Urothelium cell line (cell line): ENCODE data around the gene ZNG1B.
"Not testable (repeated sequence)": the region's sequence is repeated elsewhere in the genome, so short reads cannot be mapped to it uniquely, and the experiment has no call there.

Experiments used
- DNase-seq: peaks from one replicate; pipeline ENCODE4 v3.0.0; 2011; ENCODE audit warnings: low spot score, mixed read lengths
- FAIRE-seq: peaks from 2 replicates; lab custom pipeline; 2011; peaks lifted over from hg19 to GRCh38; lab: Jason Lieb, UNC

The ZNG1B gene

GRCh38 chr2:113437508-113438465 is at the start of gene ZNG1B:
Gene ZNG1B (plus strand): TSS chr2:113437691. CDS start chr2:113437869, 178 bp downstream.
- DNase-seq, FAIRE-seq: not testable (repeated sequence)

GRCh38 chr2:113390124-113390849 is 47.2 kb upstream of the ZNG1B start:
- DNase-seq (peak; percentile 70), FAIRE-seq (no peak)

- DNase-seq (no peak), FAIRE-seq (no peak)
These were observed 46.4 kb upstream of the ZNG1B start for GRCh38 chr2:113391073-113391472.

- no peak for FAIRE-seq
These were observed 31.4 kb upstream of the ZNG1B start for GRCh38 chr2:113406114-113406513.

GRCh38 chr2:113407446-113408099 is 29.9 kb upstream of the ZNG1B start:
- FAIRE-seq, result no peak

More at GRCh38 chr2:113406114-113406513, 31.4 kb upstream of the ZNG1B start:
- DNase-seq, result no peak

GRCh38 chr2:113411725-113412352 is 25.7 kb upstream of the ZNG1B start:
- FAIRE-seq, result not testable (repeated sequence)

More at GRCh38 chr2:113407446-113408099, 29.9 kb upstream of the ZNG1B start:
- DNase-seq, result peak; percentile 52

GRCh38 chr2:113412774-113413173 is 24.7 kb upstream of the ZNG1B start:
- FAIRE-seq, DNase-seq: not testable (repeated sequence)

More at GRCh38 chr2:113411725-113412352, 25.7 kb upstream of the ZNG1B start:
- not testable (repeated sequence) for DNase-seq

GRCh38 chr2:113431773-113432172 is 5.7 kb upstream of the ZNG1B start:
- not testable (repeated sequence) for DNase-seq, FAIRE-seq

GRCh38 chr2:113433468-113433867 is 4.0 kb upstream of the ZNG1B start:
- DNase-seq, FAIRE-seq: not testable (repeated sequence)

- not testable (repeated sequence) for DNase-seq, FAIRE-seq
These were observed 28.3 kb downstream of the ZNG1B start for GRCh38 chr2:113465770-113466169.

GRCh38 chr2:113476688-113477368 is 39.3 kb downstream of the ZNG1B start:
- FAIRE-seq, result not testable (repeated sequence)

GRCh38 chr2:113496527-113496926 is 59.0 kb downstream of the ZNG1B start:
- FAIRE-seq, DNase-seq: not testable (repeated sequence)

More at GRCh38 chr2:113476688-113477368, 39.3 kb downstream of the ZNG1B start:
- not testable (repeated sequence) for DNase-seq

- DNase-seq, FAIRE-seq: not testable (repeated sequence)
These were observed 60.9 kb downstream of the ZNG1B start, which contains the start of gene FOXD4L1 for GRCh38 chr2:113498365-113498764. Gene FOXD4L1 (plus strand): TSS chr2:113498665. CDS start chr2:113499257, 592 bp downstream.

- FAIRE-seq, DNase-seq: not testable (repeated sequence)
These were observed 61.8 kb downstream of the ZNG1B start for GRCh38 chr2:113499019-113499885.

- DNase-seq, FAIRE-seq: not testable (repeated sequence)
These were observed 62.6 kb downstream of the ZNG1B start for GRCh38 chr2:113499886-113500722.

GRCh38 chr2:113500723-113501038 is 63.2 kb downstream of the ZNG1B start:
- DNase-seq, FAIRE-seq: not testable (repeated sequence)
